Osteocyte (in vitro differentiated cells): ENCODE results near the gene TUBA1C. TPM values are rescaled to one million over a fixed set of nuclear protein-coding genes. Genes with fewer than 3 reads are reported as not detected.
"Not testable (repeated sequence)": the region's sequence is repeated elsewhere in the genome, so short reads cannot be mapped to it uniquely, and the experiment has no call there.

Source experiments
- DNase-seq: peaks from one replicate; pipeline ENCODE4 v3.0.0; 2021; ENCODE audit warnings: mixed read lengths; ENCODE audit not compliant: unreplicated experiment; ENCODE audit errors: extremely low spot score
- H3K27ac Mint-ChIP-seq: one replicate; pipeline ENCODE4 v1.8.0; 2021; ENCODE audit warnings: mild to moderate bottlenecking, mixed read lengths; ENCODE audit not compliant: unreplicated experiment
- H3K27me3 Mint-ChIP-seq: one replicate; pipeline ENCODE4 v1.8.0; 2021; ENCODE audit warnings: mixed read lengths; ENCODE audit not compliant: unreplicated experiment
- H3K36me3 Mint-ChIP-seq: one replicate; pipeline ENCODE4 v1.8.0; 2021; ENCODE audit warnings: mixed read lengths; ENCODE audit not compliant: unreplicated experiment
- H3K4me1 Mint-ChIP-seq: one replicate; pipeline ENCODE4 v1.8.0; 2021; ENCODE audit warnings: mixed read lengths; ENCODE audit not compliant: unreplicated experiment
- H3K4me3 Mint-ChIP-seq: one replicate; pipeline ENCODE4 v1.8.0; 2021; ENCODE audit warnings: mild to moderate bottlenecking, moderate library complexity, mixed read lengths; ENCODE audit not compliant: unreplicated experiment
- H3K9me3 Mint-ChIP-seq: one replicate; pipeline ENCODE4 v1.8.0; 2021; ENCODE audit warnings: mixed read lengths; ENCODE audit not compliant: unreplicated experiment
- CTCF ChIP-seq: fragments of 200-600 bp; sonication (generic); IDR thresholded peaks from 2 replicates; pipeline ENCODE4 v1.5.0; 2021; ENCODE audit warnings: antibody characterized with exemption, mild to moderate bottlenecking, moderate library complexity
- total RNA-seq: library from RNA; stranded (reverse); gene quantifications from 2 replicates; pipeline ENCODE4 v1.2.1, GENCODE V29; 2021

TUBA1C gene
- total RNA-seq, 1 donor from 2014 or later, result 142 TPM

GRCh38 chr12:49305762-49306510, 41.1 kb downstream of the TUBA1C start:
- no peak for TF ChIP-seq CTCF
- Mint-ChIP-seq H3K4me1 (no peaks in the 10 kb centered on the region), H3K27ac (no peak overlapping the region), H3K4me3 (no peak overlapping the region), H3K9me3 (no peaks in the 10 kb centered on the region), H3K36me3 (no peaks in the 10 kb centered on the region), H3K27me3 (peaks cover 63% of the 10 kb centered on the region)
- DNase-seq, result no peak

- Mint-ChIP-seq H3K36me3 (no peaks in the 10 kb centered on the region), H3K4me1 (no peaks in the 10 kb centered on the region), H3K9me3 (no peaks in the 10 kb centered on the region), H3K27ac (no peak overlapping the region), H3K4me3 (no peak overlapping the region), H3K27me3 (peaks cover 50% of the 10 kb centered on the region)
- no peak for DNase-seq
- TF ChIP-seq CTCF, result no peak
Observed at GRCh38 chr12:49309386-49309785, 44.5 kb downstream of the TUBA1C start.

GRCh38 chr12:49310451-49311000, 45.6 kb downstream of the TUBA1C start:
- H3K36me3 Mint-ChIP-seq, H3K9me3 Mint-ChIP-seq, H3K4me1 Mint-ChIP-seq, DNase-seq, H3K4me3 Mint-ChIP-seq, H3K27ac Mint-ChIP-seq: not testable (repeated sequence)
- peaks cover 45% of the 10 kb centered on the region for H3K27me3 Mint-ChIP-seq

GRCh38 chr12:49314811-49315210, 49.9 kb downstream of the TUBA1C start:
- no peaks in the 10 kb centered on the region for H3K36me3 Mint-ChIP-seq
- no peak for TF ChIP-seq CTCF
- DNase-seq, result no peak
- no peaks in the 10 kb centered on the region for H3K9me3 Mint-ChIP-seq
- no peak overlapping the region for H3K4me3 Mint-ChIP-seq
- H3K4me1 Mint-ChIP-seq, result no peaks in the 10 kb centered on the region
- H3K27me3 Mint-ChIP-seq, result peaks cover 11% of the 10 kb centered on the region
- no peak overlapping the region for H3K27ac Mint-ChIP-seq

- H3K36me3 Mint-ChIP-seq, H3K27me3 Mint-ChIP-seq, H3K27ac Mint-ChIP-seq, DNase-seq, H3K9me3 Mint-ChIP-seq, H3K4me1 Mint-ChIP-seq, H3K4me3 Mint-ChIP-seq: not testable (repeated sequence)
Observed at GRCh38 chr12:49317118-49317517, 52.2 kb downstream of the TUBA1C start.

- Mint-ChIP-seq H3K4me1 (peaks cover 19% of the 10 kb centered on the region), H3K4me3 (peak overlapping the region; percentile 48), H3K27ac (peak overlapping the region; percentile 38)
- not testable (repeated sequence) for H3K9me3 Mint-ChIP-seq, H3K36me3 Mint-ChIP-seq, H3K27me3 Mint-ChIP-seq, DNase-seq
Observed at GRCh38 chr12:49320411-49321103, 55.7 kb downstream of the TUBA1C start.
